ENCODE measurements around the gene TNFAIP8L2. TPM values are rescaled to one million over a fixed set of nuclear protein-coding genes. Genes with fewer than 3 reads are reported as not detected.

Gene TNFAIP8L2
- total RNA-seq, 1 experiment from 2014 or later, result not detected

Other genes with a start within 250 kb of the TNFAIP8L2 start
- gene SETDB1, start 230.3 kb upstream of the TNFAIP8L2 start, total RNA-seq (2021), result 45.6 and 51.1 TPM in 2 replicates
- gene CERS2, start 181.8 kb upstream of the TNFAIP8L2 start, total RNA-seq (2021), result 113 TPM in 2 replicates
- gene ANXA9, start 174.4 kb upstream of the TNFAIP8L2 start, total RNA-seq (2021), result 10.6 and 12.9 TPM in 2 replicates
- gene MINDY1, start 149.7 kb upstream of the TNFAIP8L2 start, total RNA-seq (2021), result 15.6 and 17.6 TPM in 2 replicates
- gene PRUNE1, start 148.2 kb upstream of the TNFAIP8L2 start, total RNA-seq (2021), result 26.6 and 30.7 TPM in 2 replicates
- gene BNIPL, start 120.1 kb upstream of the TNFAIP8L2 start, total RNA-seq (2021), result 3.0 and 3.6 TPM in 2 replicates
- 1.8 and 2.3 TPM in 2 replicates for gene C1orf56, start 108.9 kb upstream of the TNFAIP8L2 start, total RNA-seq (2021)
- 59.4 and 62.8 TPM in 2 replicates for gene CDC42SE1, start 97.0 kb upstream of the TNFAIP8L2 start, total RNA-seq (2021)
- gene MLLT11, start 96.3 kb upstream of the TNFAIP8L2 start, total RNA-seq (2021), result 15.0 and 23.3 TPM in 2 replicates
- gene GABPB2, start 85.9 kb upstream of the TNFAIP8L2 start, total RNA-seq (2021), result 6.4 and 6.6 TPM in 2 replicates
- 5.6 and 6.1 TPM in 2 replicates for gene SEMA6C, start 10.0 kb upstream of the TNFAIP8L2 start, total RNA-seq (2021)
- gene LYSMD1, start 9.3 kb downstream of the TNFAIP8L2 start, total RNA-seq (2021), result 7.6 and 12.8 TPM in 2 replicates
- 42.5 and 47.7 TPM in 2 replicates for gene SCNM1, start 9.5 kb downstream of the TNFAIP8L2 start, total RNA-seq (2021)
- gene TMOD4, start 19.3 kb downstream of the TNFAIP8L2 start, total RNA-seq (2021), result 1.2 TPM in 1 of 2 replicates, not detected in the other
- gene VPS72, start 33.5 kb downstream of the TNFAIP8L2 start, total RNA-seq (2021), result 63.9 and 72.5 TPM in 2 replicates
- 69.7 and 76.4 TPM in 2 replicates for gene PIP5K1A, start 41.9 kb downstream of the TNFAIP8L2 start, total RNA-seq (2021)
- gene PSMD4, start 98.1 kb downstream of the TNFAIP8L2 start, total RNA-seq (2021), result 230 and 255 TPM in 2 replicates
- gene ZNF687, start 125.7 kb downstream of the TNFAIP8L2 start, total RNA-seq (2021), result 26.6 and 28.7 TPM in 2 replicates
- gene PI4KB, start 170.8 kb downstream of the TNFAIP8L2 start, total RNA-seq (2021), result 40.0 and 44.3 TPM in 2 replicates
- 73.6 and 75.7 TPM in 2 replicates for gene RFX5, start 190.6 kb downstream of the TNFAIP8L2 start, total RNA-seq (2021)
- 11.3 and 18.4 TPM in 2 replicates for gene SELENBP1, start 216.1 kb downstream of the TNFAIP8L2 start, total RNA-seq (2021)
- gene PSMB4, start 242.9 kb downstream of the TNFAIP8L2 start, total RNA-seq (2021), result 334 and 345 TPM in 2 replicates